SW480 (cell line): ENCODE measurements around the gene MPZL2.

Experiments used
- DNase-seq: peaks from one replicate; pipeline ENCODE4 v3.0.0-alpha.2; 2016; ENCODE audit warnings: low spot score

Gene MPZL2

DNA sequence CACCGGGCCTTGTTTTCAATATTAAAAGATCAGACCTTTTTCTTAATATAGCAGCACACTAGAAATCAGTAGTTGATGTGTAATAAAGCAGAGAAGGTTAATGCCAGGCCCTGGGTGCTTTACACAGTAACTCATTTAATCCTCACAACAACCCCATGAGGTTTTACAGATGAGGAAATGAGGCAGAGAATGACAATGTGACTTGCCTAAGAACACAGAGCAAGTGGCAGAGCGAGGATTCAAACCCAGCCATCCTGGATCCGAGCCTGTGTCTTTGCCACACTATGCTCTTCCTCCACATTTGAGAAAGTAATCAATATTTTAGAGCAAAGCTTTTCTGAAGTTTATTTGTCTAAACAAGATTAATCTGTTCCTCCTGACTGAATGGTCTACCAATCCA, 46.5 kb downstream of the MPZL2 start:
- no peak for DNase-seq

DNA sequence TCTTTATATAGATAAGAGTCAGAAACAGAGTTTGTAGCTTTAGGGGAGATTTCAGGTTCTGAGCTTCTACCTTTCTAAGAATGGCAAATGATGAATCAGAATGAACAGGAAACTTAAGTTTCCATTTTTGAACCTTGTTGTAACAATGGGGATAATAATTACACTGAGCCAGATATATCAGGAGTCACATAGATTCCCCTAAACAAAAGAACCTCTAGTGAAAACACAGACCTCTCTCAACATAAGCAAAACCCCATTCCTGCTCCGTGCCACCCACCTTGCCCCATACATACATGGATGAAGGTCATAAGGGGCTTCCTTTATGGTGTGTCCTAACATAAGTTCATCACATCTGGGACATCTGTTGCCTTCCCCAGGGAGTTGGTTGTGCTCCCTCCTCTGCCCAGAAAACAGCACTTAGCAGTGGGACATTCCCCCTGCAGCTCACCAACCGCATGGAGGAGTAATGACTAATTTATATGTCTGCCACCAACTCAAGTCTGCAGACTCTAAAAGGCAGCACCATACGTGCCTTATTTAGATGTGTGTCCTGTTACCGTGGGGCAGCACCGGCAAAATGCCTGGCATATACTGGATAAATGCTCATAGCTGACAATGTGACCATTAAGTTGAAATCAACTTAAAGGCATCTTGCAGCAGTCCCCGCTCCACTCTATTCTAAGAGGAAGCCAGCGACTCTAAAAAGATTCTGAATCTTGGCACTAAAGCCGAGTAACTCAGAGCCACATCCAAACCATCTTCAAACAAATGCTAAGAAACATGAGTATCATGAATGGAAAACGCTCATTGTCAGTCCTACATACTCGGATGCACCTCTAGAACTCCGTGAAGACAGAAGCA, 47.2 kb downstream of the MPZL2 start:
- no peak for DNase-seq

DNA sequence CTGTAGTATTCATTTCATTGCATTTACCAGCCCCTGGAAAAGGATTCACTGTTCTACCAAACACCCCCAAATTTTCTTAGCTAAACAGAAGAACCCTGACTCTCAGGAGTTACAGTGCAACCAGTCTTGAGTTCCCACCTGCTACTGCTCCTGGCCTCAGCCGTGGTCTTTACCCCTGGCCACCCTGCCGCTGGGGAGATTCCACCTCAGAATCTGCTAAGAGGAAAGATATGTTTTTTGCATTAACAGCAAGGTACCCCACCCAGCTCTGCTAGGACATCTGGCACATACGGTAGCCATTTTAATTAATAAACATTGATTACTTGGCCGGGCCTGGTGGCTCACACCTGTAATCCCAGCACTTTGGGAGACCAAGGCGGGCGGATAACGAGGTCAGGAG, 48.3 kb downstream of the MPZL2 start:
- DNase-seq = no peak

DNA sequence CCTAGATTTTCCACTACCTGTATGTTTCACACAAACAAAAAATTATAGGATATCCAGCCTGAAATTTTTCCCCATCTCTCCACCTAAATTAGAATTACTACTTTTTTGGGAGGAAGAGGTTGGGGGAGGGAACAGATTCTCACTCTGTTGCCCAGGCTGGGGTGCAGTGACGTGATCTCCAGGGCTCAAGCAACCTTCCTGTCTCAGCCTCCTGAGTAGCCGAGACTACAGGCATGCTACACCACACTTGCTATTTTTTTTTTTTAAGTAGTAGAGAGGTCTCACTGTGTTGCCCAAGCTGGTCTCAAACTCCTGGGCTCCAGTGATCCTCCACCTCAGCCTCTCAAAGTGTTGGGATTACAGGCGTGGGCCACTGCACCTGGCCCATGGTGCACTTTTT, 48.8 kb downstream of the MPZL2 start:
- no peak for DNase-seq

DNA sequence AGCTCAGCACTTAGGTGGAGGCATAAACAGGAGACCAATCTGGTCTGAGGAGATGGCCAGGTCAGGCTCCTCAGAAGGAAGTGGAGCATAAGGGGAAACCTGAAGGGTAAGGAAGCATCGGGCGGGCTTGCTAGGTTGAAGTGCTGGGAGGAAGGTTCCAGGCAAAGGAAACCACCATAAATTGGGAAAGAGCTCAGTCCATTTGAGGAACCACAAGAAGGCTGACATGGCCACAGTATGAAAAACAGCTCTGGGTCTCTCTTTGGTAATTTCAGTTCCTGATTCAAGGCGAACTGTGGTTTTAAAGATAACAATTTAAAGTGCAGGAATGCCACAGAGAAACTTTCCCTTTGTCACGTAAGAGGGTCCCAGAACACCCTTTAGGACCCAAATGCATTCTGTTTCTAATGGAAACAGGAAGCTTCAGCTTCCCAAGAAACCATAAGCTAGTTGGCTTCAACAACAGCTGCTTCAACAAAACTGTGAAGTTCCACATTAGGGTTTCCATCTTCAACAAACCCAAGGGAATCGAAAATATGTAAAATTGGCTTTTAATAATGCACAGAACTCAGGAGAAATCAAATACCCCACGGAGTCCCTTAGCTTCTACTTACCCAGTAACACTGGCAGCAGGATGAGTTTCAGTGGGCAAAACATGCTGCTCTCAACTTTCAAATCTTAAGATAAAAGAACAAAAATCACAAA, 49.7 kb downstream of the MPZL2 start:
- DNase-seq = no peak

DNA sequence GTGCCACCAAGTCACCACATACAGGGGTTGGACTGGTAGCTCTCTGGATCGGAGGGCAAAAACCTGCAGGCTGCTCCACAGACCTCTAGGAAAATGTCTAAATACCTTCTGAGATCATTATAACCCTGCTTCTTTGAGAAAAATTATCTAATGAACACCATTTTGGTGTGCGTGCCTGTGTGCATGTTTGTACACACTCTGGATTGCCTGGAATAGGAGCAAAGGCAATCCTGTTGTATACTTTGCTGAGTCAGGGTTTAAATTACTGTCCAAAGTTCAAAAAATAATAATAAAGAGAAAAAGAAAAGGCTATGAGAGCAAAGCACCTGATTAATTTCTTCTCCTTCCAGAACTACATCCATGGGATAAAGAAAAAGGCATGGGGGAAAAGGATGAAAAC, 50.3 kb downstream of the MPZL2 start:
- DNase-seq = no peak

DNA sequence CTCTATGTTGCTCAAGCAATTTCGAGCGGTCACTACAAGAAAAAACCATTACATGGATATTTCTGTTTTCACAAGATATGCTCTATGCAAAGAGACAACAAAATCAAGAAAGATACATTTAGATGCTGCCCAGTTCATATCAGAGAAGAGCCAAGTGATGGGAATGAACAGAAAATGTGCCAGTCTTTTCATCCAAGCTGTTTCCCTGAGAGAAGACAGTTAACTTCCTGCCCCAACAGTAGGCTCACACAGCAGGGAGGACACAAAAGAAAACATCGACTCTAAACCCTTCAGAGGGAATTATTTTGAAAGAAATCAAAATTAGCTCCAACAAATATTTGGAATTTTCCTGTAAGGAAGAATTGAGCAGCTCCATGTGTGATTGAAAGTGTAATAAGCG, 50.9 kb downstream of the MPZL2 start:
- DNase-seq = no peak

DNA sequence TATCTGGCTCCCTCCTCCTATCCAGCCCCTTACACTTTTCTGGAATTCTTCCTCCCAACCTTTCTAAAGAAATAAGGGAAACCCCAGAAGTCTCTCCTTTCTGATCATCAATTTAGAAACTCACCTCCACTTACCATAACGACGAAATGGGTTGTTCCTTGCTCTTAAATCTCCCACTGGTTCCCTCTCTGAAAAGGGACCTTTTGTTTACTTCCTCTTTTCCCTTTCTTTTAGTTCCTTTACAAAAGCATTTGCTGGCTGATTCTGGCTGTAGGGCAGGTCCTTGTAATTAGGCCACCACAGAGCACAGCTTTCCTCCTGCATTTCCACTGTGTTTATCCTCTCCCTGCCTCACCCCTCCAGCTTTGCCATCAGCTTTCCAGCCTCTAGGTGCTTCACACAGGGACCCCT, 51.3 kb downstream of the MPZL2 start:
- no peak for DNase-seq

DNA sequence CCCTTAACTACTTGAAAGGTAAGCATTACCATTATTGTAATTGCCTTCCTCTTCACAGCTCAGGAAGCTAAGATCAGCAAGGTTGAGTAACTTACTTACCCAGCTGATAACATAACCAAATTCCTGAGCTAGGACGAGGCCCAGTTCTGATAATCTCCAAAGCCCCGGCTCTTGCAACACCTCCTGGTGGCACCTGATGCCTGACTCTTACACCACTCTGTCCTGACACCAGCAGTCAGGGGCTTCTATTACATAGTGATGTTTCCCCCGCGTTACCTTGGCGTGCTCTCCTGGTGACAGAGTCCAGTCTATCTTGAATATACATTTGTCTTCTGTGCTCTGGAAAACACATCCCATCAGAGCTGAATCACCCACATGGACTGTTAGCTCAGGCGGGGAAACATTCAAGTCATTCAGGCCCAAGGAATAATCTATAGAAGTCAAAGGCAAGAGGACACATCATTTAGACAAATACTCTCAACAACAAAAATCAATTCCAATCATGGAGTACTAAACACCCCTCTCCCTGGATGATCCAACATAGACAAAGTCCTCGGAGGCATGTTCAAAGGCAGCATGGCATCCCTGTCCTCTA, 51.9 kb downstream of the MPZL2 start:
- no peak for DNase-seq

DNA sequence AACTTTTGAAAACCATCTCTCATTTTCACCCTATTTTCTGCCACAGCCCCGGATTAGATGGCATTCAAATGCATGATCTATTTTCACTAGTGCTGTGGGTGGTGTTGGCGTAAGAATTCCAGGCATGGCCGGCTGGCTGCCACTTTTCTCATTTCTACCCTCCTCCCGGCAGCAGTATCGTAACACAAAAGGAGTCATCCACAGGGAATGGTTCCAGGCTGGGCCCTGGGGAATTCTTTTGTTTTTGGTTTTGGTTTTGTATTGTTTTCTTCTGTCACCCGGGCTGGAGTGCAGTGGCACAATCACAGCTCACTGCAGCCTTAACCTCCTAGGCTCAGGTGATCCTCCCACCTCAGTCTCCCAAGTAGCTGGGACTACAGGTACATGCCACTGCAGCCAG, 53.1 kb downstream of the MPZL2 start:
- DNase-seq = no peak

DNA sequence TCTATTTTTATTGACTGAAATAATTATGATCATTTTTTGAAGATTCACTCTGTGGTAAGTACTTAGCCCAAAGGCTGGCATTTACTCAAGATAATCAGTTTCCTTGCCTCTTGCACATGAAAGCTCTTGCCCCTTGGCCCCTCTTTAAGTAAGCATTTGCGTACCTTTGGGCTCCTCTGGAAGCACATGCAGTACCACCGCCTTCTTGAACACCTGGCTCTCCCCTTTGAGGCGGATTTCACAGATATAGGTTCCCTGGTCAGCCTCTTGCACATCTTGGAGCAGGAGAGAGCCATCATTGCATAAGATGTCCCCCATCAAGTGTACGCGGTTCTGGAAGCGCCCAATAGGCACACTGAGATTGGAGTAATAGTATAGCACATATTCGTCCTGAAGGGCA, 53.8 kb downstream of the MPZL2 start:
- no peak for DNase-seq

DNA sequence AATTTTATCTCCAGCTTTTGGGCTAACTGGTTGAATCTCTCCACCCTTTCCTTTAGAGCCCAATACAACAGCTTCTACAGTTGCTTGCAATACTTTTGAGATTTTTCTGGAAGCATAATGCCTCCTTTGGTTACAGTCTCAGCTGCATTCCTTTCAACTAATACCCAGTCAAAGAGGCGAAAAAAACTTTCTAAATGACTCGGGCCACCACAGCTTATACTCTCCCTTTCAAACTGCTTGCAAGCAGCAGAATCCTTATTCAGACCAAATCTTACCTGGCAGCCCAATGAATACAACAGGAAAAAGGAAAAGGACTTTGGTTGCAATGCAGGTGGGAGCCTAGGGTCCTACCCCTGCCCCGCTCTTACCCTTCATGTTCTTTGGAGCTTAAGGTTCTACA, 55.1 kb downstream of the MPZL2 start:
- no peak for DNase-seq

DNA sequence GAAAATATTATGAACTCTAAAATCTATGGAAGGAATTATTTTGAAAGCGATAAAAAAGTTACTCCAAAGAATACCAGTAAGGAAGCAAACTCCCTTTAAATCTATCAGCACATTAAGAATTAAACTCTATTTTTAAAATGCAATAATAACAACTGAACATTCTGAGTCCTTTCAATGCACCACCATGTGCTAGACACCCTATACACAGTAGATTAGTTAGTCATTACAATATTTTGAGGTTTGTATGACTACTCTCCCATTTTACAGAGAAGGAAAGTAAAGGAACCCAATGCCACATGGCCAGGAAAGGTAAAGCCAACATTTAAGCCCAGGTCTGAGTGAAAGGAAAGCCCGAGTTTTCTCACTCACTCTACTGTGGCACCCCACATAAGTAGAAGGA, 57.0 kb downstream of the MPZL2 start:
- DNase-seq = no peak

DNA sequence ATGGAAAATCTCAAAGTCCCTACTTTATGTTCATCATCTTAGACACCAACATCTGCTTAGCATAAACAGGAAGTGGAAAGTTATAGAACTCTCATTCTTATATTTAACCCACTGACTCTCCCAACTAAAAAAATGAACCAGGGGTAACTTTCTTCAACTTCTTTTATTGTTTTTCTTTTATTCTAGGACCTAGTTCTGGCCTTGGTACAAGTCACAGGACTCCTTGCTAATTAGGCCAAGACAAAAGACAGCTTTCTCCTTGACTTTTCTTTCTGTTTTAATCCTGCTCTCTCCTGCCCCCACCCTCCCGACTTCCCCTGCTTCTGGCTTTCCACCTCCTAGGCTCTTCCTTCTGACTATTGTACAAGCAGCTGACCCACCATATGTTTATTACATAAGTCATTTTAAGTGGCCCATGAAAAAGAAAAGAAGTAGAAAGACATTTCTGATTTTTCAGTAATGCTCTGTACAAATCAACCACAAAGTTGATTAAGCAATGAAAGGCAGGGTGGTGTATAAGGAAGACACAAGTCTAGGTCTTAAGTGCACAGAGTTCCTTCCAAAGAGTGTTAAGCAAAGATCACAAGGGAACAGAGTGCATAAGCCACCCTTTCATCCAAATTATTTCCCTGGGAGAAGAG, 57.6 kb downstream of the MPZL2 start:
- DNase-seq = no peak

DNA sequence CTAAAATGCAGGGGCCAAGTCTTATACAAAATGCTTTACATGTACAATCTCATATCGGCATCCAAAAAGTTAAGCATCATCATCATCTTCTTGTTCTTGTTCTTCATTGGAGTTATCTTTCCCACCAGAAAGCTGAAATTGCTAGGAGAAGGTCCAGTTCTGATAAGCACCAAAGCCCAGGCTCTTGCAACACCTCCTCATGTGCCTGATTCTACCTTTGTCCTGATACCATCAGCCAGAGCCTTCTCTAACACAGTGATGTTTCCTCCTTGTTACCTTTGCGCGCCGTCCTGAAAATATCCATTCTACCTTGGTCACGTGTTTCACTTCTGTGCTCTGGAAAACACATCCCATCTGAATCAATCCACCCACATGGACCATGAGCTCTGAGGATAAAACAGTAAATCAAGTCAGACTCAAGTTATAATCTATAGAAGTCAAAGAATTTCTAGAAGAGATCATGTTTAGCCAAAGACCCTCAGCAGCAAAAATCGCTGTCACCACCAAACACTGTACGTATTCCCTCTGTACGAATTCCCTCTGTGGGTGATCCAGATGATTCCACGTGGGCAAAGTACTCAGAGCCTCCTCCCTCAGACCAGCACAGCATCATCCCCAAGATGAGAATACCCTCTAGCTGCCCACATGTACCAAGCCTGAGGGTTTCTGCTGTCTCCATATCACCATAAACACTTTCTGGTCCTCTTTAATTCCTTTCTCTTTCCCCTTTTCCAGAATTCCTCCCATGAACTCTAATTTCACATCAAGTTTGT, 58.3 kb downstream of the MPZL2 start:
- DNase-seq = no peak
